ENCODE measurements around the gene CALHM3.
A peak's percentile ranks its signal among the peaks of the same experiment; 100 is the strongest.

Gene CALHM3

DNA sequence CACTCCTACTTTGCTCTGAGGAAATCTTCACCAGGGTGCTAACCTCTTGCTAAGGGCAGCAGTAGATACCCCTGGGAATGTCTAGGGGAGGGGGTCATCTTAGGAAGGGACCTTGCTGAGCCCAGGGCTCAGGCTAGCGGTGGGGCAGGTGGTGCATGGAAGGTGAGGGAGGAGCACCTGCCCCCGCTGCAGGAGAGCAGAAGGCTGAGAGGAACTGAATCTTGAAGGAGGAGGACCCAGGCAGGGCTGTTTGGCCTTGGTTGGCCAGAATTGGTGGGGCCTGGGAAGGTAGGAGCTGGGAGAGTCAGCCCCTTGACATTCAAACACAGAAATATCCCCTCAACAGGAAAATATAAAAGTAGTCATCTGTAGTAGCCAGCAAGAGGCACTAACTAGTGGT lies 7.0 kb downstream of the CALHM3 start:
- DNase-seq: no peak

- peak; percentile 44 to 70 for DNase-seq
Measured at GRCh38 chr10:103470761-103471653, 8.0 kb downstream of the CALHM3 start.

- peak in 1 of 2 donors; percentile 46 for DNase-seq
Measured at GRCh38 chr10:103469201-103469600, 9.8 kb downstream of the CALHM3 start.

DNA sequence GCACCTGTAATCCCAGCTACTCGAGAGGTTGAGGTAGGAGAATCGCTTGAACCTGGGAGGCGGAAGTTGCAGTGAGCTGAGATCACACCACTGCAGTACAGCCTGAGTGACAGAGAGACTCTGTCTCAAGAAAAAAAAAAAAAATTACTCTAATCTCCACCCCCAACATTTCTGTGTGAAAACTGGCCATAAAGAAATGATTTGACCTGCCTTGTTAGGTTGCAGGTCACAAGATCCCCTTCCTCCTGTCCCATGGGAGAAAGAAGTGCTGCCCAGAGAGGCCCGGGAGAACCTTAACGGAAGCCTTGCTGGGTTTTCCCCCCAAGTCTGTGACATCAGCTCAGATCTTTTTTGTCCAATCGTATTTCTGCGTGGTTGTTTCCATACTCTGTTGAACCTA lies 11.6 kb downstream of the CALHM3 start:
- DNase-seq: peak in 1 of 2 donors; percentile 63

- no peak for DNase-seq
Measured at GRCh38 chr10:103466734-103467133, 12.3 kb downstream of the CALHM3 start.

DNA sequence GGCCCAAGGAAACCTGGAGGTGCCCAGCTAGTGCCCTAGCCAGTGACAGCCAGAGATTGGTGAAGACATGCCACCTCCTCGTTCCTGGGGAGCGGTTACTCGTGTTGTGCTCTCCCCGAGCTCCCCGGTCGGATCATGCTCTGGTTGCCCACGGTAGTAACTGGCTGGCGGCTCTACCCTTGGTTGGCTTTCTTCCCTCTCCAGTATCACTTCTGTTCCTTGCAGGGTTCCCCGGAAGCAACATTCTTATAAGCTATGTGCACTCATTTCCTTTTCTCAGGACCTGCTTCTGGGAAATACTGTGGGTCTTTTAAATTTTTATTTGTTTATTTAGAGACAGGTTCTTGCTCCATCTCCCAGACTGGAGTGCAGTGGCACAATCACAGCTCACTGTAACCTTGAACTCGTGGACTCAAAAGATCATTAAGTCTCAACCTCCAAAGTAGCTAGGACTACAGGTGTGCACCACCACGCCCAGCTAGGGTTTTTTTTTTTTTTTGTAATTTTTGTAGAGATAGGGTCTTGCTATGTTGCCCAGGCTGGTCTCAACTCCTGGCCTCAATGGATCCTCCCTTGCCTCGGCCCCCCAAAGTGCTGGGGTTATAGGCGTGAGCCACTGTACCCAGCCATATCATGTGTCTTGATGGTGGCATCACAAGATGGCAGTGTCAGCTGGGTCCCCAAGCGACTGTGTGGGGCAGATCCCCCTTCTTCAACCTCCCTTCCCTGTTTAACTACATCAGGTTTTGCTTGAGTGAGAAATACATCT lies 13.4 kb downstream of the CALHM3 start:
- DNase-seq: peak; percentile 45 to 48

DNA sequence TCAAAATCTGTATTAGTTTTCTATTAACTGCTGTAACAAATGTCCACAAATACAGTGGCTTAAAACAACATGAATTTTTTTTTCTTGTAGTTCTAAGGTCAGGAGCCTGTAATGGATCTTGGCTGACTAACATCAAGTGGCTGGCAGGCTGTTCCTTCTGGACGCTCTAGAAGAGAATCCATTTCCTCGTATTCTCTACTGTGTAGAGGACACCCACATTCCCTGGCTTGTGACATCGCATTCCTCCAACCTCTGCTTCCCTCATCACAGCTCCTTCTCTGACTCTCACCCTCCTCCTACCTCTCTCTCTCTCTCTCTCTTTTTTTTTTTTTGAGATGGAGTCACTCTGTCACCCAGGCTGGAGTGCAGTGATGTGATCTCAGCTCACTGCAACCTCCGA lies 15.5 kb downstream of the CALHM3 start:
- DNase-seq: peak; percentile 29 to 66

DNA sequence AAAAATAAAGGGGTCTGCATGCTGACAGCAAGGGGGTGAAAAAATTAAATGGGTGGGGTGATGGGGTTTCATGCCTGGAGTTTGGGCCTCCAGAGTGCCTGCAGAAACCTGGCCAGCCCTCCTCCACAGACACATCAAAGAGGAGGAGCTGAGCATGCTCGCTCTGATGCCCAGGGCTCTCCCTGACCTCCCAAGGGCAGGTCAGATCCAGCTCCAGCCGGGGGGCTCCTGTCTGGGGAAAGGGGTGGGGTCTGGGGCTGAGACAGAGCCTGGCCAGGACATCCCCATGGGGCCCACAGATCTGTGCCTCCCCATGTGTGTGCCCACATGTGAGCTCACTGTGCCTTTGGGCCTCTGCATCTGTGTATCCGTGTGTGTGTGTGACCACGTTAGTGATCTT lies 19.4 kb downstream of the CALHM3 start:
- DNase-seq: no peak

- DNase-seq: peak; percentile 25 to 55
Measured at GRCh38 chr10:103458720-103459119, 20.3 kb downstream of the CALHM3 start, which contains the start of gene CALHM1. Gene CALHM1, minus strand, starts transcription at chr10:103458900. Its CDS starts 149 bp downstream, at chr10:103458751.

DNA sequence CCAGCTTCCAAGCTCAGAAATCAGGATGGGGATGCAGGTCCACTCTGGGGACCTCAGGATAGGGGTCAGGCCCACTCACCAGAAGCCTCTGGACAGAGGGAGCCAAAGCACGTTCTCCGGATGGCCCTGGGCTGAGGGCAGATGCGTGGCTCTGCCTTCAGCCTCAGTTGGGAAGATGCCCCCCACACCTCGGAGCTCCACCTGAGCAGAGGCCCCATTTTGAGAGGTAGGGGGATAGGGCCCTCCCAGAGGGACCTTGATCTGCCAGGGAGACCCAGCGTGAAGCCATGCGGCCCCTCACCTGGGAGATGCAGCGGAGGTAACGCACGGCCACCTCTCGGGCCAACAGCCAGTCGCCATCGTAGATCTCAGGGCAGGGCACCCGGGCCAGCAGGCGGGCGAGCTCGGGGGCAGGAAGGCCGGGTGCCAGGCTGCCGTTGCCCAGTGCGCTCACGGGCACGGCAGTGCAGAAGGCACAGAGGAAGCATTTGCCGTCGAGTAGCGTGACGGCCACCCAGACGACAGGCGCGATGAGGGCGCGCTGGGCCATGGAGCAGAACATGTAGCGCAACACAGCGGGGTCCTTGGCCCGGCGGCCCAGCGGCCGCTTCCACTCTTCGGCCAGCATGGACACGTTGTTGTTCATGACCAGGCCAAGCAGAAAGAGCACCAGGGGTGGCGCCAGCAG lies 21.0 kb downstream of the CALHM3 start:
- DNase-seq: no peak

- DNase-seq: no peak
Measured at GRCh38 chr10:103457176-103457712, 21.8 kb downstream of the CALHM3 start.

DNA sequence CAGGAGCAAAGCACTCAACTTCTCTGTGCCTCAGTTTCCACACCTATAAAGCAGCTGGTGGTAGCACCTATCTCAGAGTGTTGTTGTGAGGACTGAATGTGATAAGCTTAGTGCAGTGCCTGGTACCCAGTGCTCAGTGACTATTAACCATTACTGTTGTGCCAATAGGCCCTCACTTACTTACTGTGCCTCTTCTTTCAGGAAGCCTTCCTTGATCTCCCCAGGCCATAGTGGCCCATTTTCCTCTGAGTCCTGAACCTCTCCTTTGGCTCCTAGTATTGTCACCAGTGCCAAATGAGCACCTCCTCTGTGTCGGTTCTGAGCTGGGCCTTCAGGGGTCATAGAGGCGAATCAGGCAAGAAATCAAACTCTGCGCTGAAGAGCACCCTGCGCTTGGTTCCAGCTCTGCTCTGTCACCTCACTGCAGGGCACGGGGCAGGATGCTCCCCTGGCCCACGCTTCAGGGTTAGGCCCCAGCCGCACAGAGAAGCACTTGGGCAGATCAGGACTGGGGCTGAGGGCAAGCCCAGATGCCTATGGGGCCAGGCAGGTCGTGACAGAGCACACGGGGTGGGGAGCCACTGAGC lies 22.9 kb downstream of the CALHM3 start:
- no peak for DNase-seq

GRCh38 chr10:103455235-103455634 lies 23.8 kb downstream of the CALHM3 start:
- no peak for DNase-seq

- no peak for DNase-seq
Measured at GRCh38 chr10:103454026-103454425, 25.0 kb downstream of the CALHM3 start.

DNA sequence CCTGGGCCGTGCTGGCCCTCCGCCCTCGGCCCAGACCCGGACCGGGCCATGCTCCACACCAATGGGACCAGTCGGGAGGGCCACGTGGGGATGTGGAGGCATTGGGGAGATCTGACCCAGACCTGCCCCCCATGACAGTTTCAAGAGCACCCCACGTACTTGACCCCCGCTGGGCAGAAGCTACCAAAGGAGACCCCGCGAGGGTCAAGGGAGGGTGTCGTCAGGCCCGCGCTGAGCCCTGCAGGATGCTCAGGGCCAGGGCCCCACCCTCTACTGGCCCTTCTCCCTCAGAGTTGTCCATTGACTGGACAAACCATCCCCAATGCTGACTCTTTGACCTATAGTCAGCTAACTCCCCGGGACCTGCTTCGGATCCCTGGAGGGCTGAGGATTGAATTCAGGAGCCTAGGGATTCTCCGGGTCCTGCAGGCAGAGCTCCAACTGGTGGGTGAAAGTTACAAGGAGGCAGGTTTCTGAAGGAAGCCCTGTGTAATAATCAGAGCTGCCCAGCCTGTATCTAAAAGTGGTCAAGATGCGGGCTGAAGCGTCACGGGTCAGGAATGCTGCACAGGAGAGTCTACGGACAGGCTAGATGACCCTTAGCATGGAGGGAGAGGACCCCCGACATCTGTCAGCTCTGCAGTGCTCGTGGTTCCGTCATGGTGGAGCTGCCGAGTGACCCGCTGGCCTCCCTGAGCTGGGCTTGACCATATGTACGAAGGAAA lies 26.4 kb downstream of the CALHM3 start:
- no peak for DNase-seq

GRCh38 chr10:103451831-103452505 lies 27.1 kb downstream of the CALHM3 start, which contains the start of gene CALHM2:
Gene CALHM2, minus strand, starts transcription at chr10:103452370. Its CDS starts 2,429 bp downstream, at chr10:103449941.
- peak; percentile 39 to 61 for DNase-seq

GRCh38 chr10:103451091-103451813 lies 27.8 kb downstream of the CALHM3 start:
- peak; percentile 41 to 55 for DNase-seq

GRCh38 chr10:103450201-103450695 lies 28.8 kb downstream of the CALHM3 start:
- no peak for DNase-seq

DNA sequence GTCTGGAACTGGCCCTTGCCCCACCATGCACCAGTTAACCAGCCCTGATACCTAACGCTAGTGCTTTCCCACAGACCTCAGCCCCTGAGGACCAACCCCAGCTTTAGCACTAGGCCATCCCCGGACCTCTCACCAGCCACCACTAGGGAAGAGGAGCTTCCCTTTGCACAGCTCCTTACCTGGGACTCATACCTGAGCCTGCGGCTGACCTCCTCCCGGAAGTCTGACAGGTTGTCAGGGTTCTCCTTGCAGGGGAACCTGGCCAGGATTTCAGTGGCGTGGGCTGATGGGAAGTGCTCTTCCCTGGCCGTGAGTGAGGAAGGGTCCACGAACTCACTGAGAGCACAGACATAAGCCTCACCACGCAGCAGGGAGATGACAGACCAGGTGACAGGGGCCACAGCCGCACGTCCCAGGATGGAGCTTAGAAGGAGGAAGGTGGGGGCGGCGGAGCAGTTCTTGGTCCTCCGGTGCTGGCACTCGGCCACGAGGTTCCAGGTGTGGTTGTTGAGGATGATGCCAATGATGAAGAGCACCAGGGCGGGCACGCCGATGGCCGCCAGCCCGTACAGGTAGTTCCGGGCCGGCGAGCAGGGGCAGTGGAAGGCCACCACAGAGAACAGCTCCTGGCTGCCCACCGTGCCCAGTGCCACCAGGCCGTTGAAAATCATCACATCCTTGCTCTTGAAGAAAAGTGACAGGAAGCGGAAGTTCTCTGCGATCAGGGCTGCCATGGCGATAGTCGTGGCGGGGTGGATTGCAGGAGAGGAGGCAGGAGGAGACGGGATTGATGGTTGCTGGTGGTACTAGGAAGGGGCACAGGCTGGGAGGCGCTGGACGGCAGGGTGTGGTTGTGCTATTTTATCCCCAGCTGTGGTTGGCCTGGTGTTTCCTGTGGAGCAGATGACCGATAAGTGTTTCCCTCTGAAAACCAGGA lies 29.6 kb downstream of the CALHM3 start:
- DNase-seq: no peak

All from inflammatory macrophage treated with lipopolysaccharide for 1 hour (primary cell).